Transverse colon (tissue), 4 donors: ENCODE measurements around the gene ADAMTS14.

Source experiments
- CTCF ChIP-seq, 5 experiments: fragments of 200-600 bp in 3 of 5; fragments of 450-650 bp in 2 of 5; sonication (generic) in 3 of 5; IDR thresholded peaks; 1 replicate in 2 of 5; 2 replicates in 3 of 5; pipeline ENCODE4 v1.5.1; 2016 to 2017; ENCODE audit warnings: antibody characterized with exemption in 5 of 5, inconsistent platforms in 3 of 5, mild to moderate bottlenecking in 2 of 5, moderate library complexity in 1 of 5
- EP300 ChIP-seq: sonication (generic); formaldehyde crosslinking; IDR thresholded peaks from one replicate; pipeline ENCODE4 v1.6.1; 2017; ENCODE audit warnings: antibody characterized with exemption, low read depth
- POLR2A ChIP-seq: fragments of 450-650 bp; IDR thresholded peaks from one replicate; pipeline ENCODE4 v1.6.1; 2016; ENCODE audit warnings: antibody characterized with exemption, mild to moderate bottlenecking, moderate library complexity
- POLR2AphosphoS5 ChIP-seq, 3 donors: sonication (generic); formaldehyde crosslinking; IDR thresholded peaks; one replicate each; pipeline ENCODE4 v1.6.1; 2016; ENCODE audit warnings: antibody characterized with exemption in 3 of 3

GRCh38 chr10:70729763-70730357 lies 57.6 kb downstream of the ADAMTS14 start:
- no peak for TF ChIP-seq CTCF (IDR thresholded peaks at IDR 0.05)
- no peak for TF ChIP-seq POLR2A
- no peak for TF ChIP-seq POLR2AphosphoS5 (IDR thresholded peaks at IDR 0.05)
- TF ChIP-seq EP300: no peak
